ENCODE results near the gene SLC35F3. TPM values are rescaled to one million over a fixed set of nuclear protein-coding genes. Genes with fewer than 3 reads are reported as not detected.

SLC35F3 gene
- total RNA-seq, 2 donors from 2014 or later: 14.4 to 14.8 TPM

GRCh38 chr1:234072793-234073192 lies 168.3 kb downstream of the SLC35F3 start:
- no peaks in the 10 kb centered on the region for H3K27me3 Mint-ChIP-seq (ENCODE audit: insufficient read depth)
- H3K9me3 Mint-ChIP-seq: no peaks in the 10 kb centered on the region
- 91 to 100% methylated on average over 2 to 3 of the region's 3 CpGs for WGBS, 2 experiments (ENCODE audit: insufficient coverage in 1 of 2, insufficient read length in 1 of 2)
- Histone ChIP-seq H3K27me3 (ENCODE audit: control insufficient read depth, insufficient read depth, low read length, poor library complexity, severe bottlenecking) (no peaks in the 10 kb centered on the region), H3K9ac (ENCODE audit: extremely low read depth, low read length, poor library complexity, severe bottlenecking) (no peak overlapping the region), H3K27ac (ENCODE audit: low read depth, low read length) (no peak overlapping the region), H3K9me3 (ENCODE audit: control insufficient read depth, low read length) (no peaks in the 10 kb centered on the region), H3K4me3 (ENCODE audit: low read length) (no peak overlapping the region), H3K36me3 (ENCODE audit: control insufficient read depth, insufficient read depth, low read length) (no peaks in the 10 kb centered on the region), H3K4me1 (ENCODE audit: control insufficient read depth, insufficient read depth, low read length) (no peaks in the 10 kb centered on the region)
- peaks cover 26% of the 10 kb centered on the region for H3K4me1 Mint-ChIP-seq
- H3K36me3 Mint-ChIP-seq (ENCODE audit: low read depth): no peaks in the 10 kb centered on the region
- no peak overlapping the region for H3K4me3 Mint-ChIP-seq
- DNase-seq: no peak
- no peak for TF ChIP-seq CTCF (conservative IDR thresholded peaks at IDR 0.05)
- no peak overlapping the region for H3K27ac Mint-ChIP-seq

DNA sequence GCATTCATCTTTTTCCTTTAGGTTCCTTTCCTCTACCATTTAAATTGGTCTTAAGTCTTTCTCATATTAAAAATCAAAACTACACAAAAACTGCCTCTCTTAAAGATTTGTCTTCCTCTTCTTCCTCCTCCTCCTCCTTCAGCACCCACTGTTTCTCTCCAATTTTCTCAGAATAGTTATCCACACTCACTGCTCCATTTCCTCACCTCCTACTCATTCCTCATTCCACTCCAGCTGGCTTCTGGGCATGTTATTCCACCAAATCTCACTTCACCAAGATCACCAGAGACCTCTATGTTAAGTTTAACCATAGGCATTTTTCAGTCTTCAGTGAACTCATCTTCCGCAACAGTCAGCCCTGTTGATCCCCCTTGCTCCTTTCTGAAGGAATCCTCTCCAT lies 173.7 kb downstream of the SLC35F3 start:
- Mint-ChIP-seq H3K27ac (no peak overlapping the region), H3K4me1 (peaks cover 33% of the 10 kb centered on the region), H3K36me3 (ENCODE audit: low read depth) (peaks cover 5% of the 10 kb centered on the region), H3K27me3 (ENCODE audit: insufficient read depth) (no peaks in the 10 kb centered on the region), H3K9me3 (peaks cover 16% of the 10 kb centered on the region), H3K4me3 (no peak overlapping the region)
- DNase-seq: no peak
- Histone ChIP-seq H3K4me3 (ENCODE audit: low read length) (no peak overlapping the region), H3K9ac (ENCODE audit: extremely low read depth, low read length, poor library complexity, severe bottlenecking) (no peak overlapping the region), H3K27me3 (ENCODE audit: control insufficient read depth, insufficient read depth, low read length, poor library complexity, severe bottlenecking) (no peaks in the 10 kb centered on the region), H3K27ac (ENCODE audit: low read depth, low read length) (no peak overlapping the region), H3K4me1 (ENCODE audit: control insufficient read depth, insufficient read depth, low read length) (no peaks in the 10 kb centered on the region), H3K9me3 (ENCODE audit: control insufficient read depth, low read length) (peaks cover 14% of the 10 kb centered on the region), H3K36me3 (ENCODE audit: control insufficient read depth, insufficient read depth, low read length) (no peaks in the 10 kb centered on the region)
- 98 to 100% methylated on average over 1 of the region's 1 CpG for WGBS, 2 experiments (ENCODE audit: insufficient coverage in 1 of 2, insufficient read length in 1 of 2)
- no peak for TF ChIP-seq CTCF (conservative IDR thresholded peaks at IDR 0.05)

GRCh38 chr1:234079896-234080295 lies 175.4 kb downstream of the SLC35F3 start:
- peaks cover 25% of the 10 kb centered on the region for H3K4me1 Mint-ChIP-seq
- TF ChIP-seq CTCF (conservative IDR thresholded peaks at IDR 0.05): no peak
- Histone ChIP-seq H3K27me3 (ENCODE audit: control insufficient read depth, insufficient read depth, low read length, poor library complexity, severe bottlenecking) (no peaks in the 10 kb centered on the region), H3K27ac (ENCODE audit: low read depth, low read length) (no peak overlapping the region), H3K36me3 (ENCODE audit: control insufficient read depth, insufficient read depth, low read length) (no peaks in the 10 kb centered on the region), H3K9ac (ENCODE audit: extremely low read depth, low read length, poor library complexity, severe bottlenecking) (no peak overlapping the region), H3K4me1 (ENCODE audit: control insufficient read depth, insufficient read depth, low read length) (no peaks in the 10 kb centered on the region), H3K9me3 (ENCODE audit: control insufficient read depth, low read length) (peaks cover 14% of the 10 kb centered on the region), H3K4me3 (ENCODE audit: low read length) (no peak overlapping the region)
- no peak overlapping the region for H3K27ac Mint-ChIP-seq
- peaks cover 16% of the 10 kb centered on the region for H3K9me3 Mint-ChIP-seq
- peaks cover 5% of the 10 kb centered on the region for H3K36me3 Mint-ChIP-seq (ENCODE audit: low read depth)
- H3K4me3 Mint-ChIP-seq: no peak overlapping the region
- DNase-seq: peak; percentile 70
- no peaks in the 10 kb centered on the region for H3K27me3 Mint-ChIP-seq (ENCODE audit: insufficient read depth)
- 43% methylated on average over 2 of the region's 3 CpGs; no CpG with 5 or more reads in 1 of the 2 experiments for WGBS, 2 experiments (ENCODE audit: insufficient coverage in 1 of 2, insufficient read length in 1 of 2)
